GM12875 (cell line): ENCODE results near the gene CDC42BPB.

Source experiments
- H3K4me3 ChIP-seq: one replicate; pipeline ENCODE4 v1.5.1; 2011; ENCODE audit warnings: low read depth, low read length, control low read depth
- TF ChIP-seq, protein P1 (sequence below): IDR thresholded peaks from 2 replicates; pipeline ENCODE4 v1.5.1; 2011; ENCODE audit warnings: low read depth, mild to moderate bottlenecking, control low read depth, inconsistent platforms, low read length, moderate library complexity, borderline replicate concordance; ENCODE audit not compliant: insufficient read depth

The CDC42BPB gene

DNA sequence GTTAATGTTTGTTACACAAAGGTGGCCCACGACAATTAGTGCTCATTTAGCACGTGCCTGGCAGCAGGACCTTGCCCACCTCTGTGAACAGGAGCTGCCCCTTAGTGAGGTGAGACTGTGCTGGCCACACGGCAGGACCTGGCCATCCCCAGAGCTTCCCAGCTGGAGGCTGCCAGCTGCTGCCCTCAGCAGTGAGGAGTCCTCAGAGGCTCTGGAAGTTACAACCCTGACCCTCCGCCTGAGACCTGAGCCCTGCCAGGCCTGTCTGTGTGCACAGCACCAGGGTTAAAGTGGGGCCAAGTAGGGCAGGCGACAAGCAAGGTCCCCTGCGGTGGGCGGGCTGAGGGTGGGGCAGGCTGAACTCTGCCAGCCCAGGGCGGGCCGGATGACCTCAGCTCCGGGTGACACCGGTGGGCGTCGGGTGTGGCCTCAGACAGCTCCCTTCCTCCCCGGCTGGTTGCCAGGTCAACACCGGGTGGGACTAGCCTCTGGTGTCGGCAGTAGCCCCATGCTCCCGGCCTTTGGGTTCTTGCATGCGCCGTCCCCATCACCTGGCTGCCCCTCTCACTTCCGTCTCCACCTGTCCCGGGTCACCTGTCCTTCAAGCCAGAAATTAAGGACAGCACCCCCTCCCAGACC is 17.5 kb upstream of the CDC42BPB start:
- TF ChIP-seq, protein P1, sequence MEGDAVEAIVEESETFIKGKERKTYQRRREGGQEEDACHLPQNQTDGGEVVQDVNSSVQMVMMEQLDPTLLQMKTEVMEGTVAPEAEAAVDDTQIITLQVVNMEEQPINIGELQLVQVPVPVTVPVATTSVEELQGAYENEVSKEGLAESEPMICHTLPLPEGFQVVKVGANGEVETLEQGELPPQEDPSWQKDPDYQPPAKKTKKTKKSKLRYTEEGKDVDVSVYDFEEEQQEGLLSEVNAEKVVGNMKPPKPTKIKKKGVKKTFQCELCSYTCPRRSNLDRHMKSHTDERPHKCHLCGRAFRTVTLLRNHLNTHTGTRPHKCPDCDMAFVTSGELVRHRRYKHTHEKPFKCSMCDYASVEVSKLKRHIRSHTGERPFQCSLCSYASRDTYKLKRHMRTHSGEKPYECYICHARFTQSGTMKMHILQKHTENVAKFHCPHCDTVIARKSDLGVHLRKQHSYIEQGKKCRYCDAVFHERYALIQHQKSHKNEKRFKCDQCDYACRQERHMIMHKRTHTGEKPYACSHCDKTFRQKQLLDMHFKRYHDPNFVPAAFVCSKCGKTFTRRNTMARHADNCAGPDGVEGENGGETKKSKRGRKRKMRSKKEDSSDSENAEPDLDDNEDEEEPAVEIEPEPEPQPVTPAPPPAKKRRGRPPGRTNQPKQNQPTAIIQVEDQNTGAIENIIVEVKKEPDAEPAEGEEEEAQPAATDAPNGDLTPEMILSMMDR: no peak
- H3K4me3 ChIP-seq: peak overlapping the region; percentile 44

DNA sequence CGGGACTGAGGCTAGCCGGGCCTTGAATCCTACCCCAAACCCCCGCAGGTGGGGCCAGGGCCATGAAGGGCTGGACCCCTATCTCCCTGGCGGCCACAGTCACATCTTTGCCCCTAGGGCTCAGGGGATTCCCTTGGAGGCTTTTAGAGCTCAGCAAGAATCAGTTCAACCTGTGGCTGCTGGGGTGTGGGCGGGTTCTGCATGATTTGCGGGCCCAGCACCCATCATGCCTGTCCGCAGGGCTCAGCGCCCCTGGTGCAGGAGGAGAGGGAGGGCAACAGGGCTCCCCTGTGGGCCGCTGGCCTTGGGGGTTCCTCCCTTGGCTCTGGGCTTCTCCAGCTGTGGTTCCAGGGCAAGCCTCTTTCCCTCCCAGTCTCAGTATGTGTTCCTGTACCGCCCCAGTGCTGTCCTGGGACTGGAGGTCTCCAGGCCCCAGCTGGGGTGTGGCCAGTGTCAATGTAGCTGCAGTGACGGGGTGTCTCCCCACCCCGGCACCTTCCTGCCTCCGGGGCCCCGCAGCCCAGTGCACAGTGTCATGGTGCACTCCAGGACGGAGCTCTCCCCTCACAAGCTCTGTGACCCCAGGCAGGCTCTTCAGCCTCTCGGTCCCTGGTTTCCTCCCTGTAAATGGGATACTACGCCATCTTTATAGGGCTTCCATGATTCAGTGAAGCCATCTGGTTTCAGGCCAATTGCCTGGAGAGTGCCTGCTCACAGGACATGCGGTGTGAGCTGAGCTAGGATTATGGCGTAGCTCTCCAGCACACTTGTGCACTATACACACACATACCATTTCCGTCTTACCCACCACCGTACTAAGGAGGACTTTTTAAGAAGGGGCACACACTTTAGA is 16.8 kb upstream of the CDC42BPB start:
- H3K4me3 ChIP-seq: no peak overlapping the region
- TF ChIP-seq, protein P1: no peak

DNA sequence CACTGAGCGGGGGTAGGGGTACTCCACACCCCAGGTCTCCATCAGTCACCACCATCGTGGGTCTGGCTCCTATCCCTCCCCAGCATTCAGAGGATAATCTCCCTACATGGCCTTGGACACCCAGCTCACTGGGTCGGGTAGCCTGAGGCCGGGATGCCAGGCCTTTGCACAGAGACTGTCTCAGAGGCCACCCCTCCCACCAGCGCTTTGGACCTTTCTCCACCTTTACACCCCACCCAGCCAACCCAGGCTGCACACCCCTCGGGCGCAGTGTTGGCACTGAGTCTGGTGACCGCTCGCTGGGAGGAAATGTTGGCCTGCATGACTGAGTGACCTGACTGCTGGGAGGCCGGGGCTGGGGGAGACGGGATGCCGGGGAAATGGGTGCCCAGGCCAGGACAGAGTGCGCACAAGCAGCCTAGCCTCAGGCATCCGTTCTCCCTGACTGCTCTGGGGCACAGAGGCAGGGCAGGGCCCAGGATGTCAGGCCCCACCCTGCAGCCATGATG is 16.1 kb upstream of the CDC42BPB start:
- no peak overlapping the region for H3K4me3 ChIP-seq
- TF ChIP-seq, protein P1: no peak

DNA sequence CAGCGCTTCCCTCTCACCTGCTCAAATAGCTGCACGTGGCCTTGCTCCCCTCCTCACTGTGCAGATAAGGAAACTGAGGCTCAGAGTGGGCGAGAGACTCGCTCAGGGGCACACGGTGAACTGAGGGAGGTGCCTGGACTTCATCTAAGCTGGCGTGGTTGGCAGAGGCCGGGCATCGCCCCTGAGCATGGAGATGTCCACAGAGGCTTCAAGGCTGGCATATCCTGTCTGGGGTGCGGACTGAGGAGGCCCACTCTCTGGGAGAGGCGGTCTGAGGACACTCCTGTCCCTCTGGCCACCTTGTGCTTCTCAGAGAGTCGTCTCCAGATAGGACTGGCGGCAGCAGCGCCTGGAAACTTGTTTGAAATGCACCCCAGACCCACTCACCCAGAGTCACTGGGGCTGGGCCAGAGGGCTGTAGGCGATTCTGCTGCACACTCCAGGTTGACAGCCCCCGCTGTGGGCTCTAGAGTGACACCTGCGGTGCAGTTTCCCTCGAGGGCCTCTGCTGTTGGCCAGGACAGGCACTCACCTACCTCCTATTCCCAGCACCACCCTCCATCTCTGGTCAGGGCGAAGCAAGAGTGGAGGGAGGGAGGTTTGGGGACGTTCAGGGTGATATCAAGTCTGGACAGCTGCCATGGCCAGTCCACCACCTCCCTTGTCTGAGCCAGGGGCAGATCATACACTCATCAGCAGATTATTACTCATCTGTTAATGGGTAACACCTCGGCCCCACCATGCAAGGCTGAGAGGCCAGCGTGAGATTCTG is 15.4 kb upstream of the CDC42BPB start:
- H3K4me3 ChIP-seq: no peak overlapping the region
- TF ChIP-seq, protein P1: no peak

DNA sequence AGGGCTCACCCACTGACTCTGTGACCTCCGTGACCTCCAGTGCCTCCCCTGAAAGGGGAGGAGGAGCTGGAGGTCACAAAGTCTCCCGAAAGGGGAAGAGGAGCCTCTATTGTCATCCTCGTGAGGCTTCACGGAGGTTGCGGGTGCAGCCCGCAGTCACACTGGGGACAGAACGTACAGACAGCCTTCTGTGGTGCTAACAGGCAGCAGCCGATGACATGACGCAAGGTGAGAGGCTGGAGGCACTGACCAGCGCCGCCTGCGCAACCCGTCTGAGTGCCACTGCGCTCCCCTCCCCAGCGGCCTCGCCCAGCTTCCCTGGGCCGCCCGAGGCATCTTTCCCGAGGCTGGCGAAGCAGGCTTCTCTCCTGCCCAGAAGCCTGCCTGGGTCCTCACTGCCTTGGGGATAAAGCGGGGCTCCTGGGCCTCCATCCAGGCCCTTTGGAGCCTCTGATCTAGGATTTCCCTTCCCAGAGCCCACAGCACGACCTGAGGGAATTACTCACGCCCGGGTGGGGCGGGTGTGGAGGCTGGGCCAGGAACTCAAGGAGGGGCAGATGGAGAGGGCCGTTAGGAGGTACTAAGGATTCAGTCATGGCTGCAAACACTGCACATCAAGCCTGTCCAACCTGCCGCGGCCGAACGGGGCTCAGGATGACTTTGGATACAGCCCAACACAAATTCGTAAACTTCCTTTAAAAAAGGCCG is 14.3 kb upstream of the CDC42BPB start:
- H3K4me3 ChIP-seq: no peak overlapping the region
- TF ChIP-seq, protein P1: no peak

DNA sequence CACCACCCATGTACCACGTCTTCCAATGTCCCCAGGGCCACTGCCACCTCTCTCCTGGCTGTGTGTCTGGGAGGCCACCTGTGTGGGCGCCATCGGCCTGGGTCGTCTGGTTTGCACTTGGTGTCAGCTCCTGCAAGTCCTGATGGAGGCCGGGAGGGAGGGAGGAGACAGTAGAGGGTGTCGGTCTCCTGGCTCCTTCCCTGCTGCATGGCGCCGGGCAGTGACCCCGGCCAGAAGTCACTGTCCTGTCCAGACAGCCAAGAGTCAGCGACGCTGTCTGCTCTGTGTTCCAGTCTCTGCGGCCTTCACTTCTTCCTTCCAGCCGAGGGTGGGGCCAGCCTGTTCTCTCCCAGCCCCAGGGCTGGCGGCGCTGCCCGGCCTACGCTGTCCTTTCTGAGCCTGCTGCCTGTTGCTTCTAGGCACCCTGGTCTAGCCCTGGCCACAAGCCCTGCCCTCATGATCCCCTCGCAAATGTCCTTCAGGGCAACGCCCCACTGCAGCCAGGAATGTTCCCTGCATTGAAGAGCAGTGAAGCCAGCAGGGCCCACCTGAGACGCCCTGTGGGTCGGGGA is 13.7 kb upstream of the CDC42BPB start:
- TF ChIP-seq, protein P1: no peak
- H3K4me3 ChIP-seq: no peak overlapping the region
